GM20431 (cell line): ENCODE measurements around the gene MNS1.
"Not testable (repeated sequence)": the region's sequence is repeated elsewhere in the genome, so short reads cannot be mapped to it uniquely, and the experiment has no call there.

ENCODE experiments used
- in situ Hi-C: fragments of 300-500 bp; cut with MseI, MboI; formaldehyde crosslinking; loops from one replicate; pipeline ENCODE4 v1.15.0; 2020; ENCODE audit warnings: low sequenced_read_pairs; ENCODE audit not compliant: unreplicated experiment

MNS1 gene

GRCh38 chr15:56460071-56460470, 4.9 kb downstream of the MNS1 start:
- in situ Hi-C loops: no loop called here

DNA sequence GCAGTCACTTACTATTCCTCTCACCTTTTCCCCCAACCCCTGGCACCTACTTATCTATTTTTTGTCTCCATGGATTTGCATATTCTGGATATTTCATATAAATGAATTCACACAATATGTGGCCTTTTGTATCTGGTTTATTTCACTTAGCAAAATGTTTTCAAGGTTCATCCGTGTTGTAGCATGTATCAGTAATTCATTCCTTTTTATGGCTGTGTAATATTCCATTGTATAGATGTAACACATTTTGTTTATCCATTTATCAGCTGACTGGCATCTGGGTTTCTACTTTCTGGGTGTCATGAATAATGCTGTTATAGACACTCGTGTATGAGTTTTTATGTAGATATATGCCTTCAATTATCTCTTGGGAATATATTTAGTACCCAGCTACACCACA, 5.8 kb downstream of the MNS1 start:
- in situ Hi-C loops: no loop called here

GRCh38 chr15:56456229-56456628, 8.7 kb downstream of the MNS1 start:
- in situ Hi-C loops: no loop called here

DNA sequence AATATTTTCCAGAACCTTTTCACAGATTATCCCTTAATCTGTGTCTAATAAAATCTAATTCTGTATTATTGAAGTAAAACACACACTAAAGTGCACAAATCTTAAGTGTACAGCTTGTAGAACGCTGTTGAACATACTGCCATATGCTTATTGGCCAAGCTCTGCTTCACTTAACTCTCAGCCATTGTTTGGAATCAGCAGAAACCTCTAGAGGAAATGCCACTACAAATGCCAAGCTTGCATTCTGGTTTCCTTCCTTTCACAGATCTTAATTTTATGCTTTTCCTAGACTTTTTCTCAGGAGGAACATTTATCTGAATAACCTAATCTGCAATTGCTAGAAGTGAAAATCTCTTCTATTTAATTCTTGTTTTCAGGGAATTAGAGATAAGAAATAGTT, 10.1 kb downstream of the MNS1 start:
- in situ Hi-C loops: no loop called here

- in situ Hi-C loops: no loop called here
These were observed 19.2 kb downstream of the MNS1 start for GRCh38 chr15:56445746-56446145.

- in situ Hi-C loops: no loop called here
These were observed 22.6 kb downstream of the MNS1 start for GRCh38 chr15:56442354-56442753.

GRCh38 chr15:56440214-56440770, 24.6 kb downstream of the MNS1 start:
- in situ Hi-C loops: no loop called here

DNA sequence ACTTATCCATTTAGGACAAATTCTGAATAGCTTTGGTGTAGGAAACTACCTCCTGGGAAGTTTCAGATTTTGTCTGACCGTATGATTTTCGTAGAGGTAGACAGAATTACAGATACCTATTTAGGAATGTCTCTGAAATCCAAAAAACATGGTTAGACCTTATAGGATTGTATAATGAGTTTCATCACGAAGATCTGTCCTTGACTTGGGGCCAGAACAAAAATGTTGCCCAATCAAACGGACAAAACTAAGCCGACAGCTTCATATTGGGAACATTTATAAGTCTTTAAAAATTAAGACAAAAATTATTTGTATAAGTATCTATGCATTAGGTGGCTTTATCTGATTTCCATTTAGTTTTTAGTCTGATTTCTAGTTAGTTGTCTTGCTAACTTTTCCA, 32.6 kb downstream of the MNS1 start:
- in situ Hi-C loops: no loop called here

DNA sequence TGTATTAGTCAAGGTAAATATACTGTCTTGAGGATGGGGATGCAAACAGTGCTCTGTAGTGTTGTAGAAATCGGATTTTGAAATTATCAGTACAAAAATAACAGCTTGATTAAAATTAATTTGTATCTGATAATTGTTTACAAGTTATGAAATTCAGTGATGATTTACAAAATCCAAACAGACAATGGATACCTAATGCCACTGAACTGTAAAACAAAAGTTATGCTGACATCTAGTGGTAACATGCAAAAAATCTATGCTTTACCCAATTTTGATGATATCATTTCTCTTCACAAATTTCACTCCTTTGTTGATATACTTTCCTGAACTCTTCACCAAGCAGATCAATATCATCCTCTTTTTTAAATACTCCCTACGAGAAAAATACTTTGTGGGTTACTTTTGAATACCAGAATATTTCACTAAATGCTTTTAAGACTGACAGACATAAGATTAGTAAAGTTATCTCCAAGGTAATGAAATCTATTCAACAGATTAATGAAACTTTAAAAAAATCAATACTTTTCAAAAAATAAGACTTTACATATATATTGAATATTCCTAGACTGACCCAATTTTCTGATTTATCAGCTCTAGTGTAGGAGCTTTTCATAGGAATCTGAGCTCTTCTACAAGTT, 36.0 kb downstream of the MNS1 start:
- in situ Hi-C loops: loop anchor here (10.0 kb wide), 1 partner anchor 174 kb away; no protein-coding TSS in a partner anchor

DNA sequence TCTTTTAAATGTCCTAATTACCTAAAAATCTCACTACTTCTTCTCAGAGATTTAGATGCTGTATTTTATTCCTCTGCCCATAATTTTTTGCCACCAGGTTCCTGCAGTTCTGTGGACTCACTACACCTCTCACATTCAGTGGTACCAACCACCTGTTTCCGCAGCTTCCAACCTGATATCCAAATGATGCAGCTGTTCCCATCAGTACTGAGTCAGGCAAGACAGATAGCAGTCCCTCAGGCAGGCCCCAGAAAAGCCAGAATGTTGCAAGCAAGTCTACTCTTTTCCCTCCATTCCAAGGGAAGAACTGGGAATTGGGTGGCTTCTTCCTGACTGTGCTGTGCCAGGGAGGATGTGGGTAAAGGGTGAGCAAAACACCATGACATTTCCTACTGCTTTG, 39.0 kb downstream of the MNS1 start:
- in situ Hi-C loops: loop anchor here (10.0 kb wide), 1 partner anchor 171 kb away; no protein-coding TSS in a partner anchor

GRCh38 chr15:56425276-56425675, 39.7 kb downstream of the MNS1 start:
- in situ Hi-C loops: loop anchor here (10.0 kb wide), 1 partner anchor 170 kb away; no protein-coding TSS in a partner anchor

GRCh38 chr15:56413114-56413733, 51.7 kb downstream of the MNS1 start:
- in situ Hi-C loops: not testable (repeated sequence)

- in situ Hi-C loops: no loop called here
These were observed 53.7 kb downstream of the MNS1 start for GRCh38 chr15:56411122-56411749.

- in situ Hi-C loops: no loop called here
These were observed 54.2 kb downstream of the MNS1 start for GRCh38 chr15:56410721-56411120.

DNA sequence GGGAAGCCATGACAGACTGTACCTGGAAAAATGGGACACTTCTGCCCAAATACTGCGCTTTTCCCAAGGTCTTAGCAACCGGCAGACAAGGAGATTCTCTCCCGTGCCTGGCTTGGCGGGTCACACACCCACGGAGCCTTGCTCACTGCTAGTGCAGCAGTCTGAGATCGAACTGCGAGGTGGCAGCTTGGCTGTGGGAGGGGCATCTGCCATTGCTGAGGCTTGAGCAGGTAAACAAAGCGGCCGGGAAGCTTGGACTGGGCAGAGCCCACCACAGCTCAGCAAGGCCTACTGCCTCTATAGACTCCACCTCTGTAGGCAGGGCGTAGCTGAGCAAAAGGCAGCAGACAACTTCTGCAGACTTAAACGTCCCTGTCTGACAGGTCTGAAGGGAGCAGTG, 65.7 kb downstream of the MNS1 start:
- in situ Hi-C loops: not testable (repeated sequence)

- in situ Hi-C loops: not testable (repeated sequence)
These were observed 67.6 kb downstream of the MNS1 start for GRCh38 chr15:56397325-56397724.

GRCh38 chr15:56394909-56395308, 70.0 kb downstream of the MNS1 start:
- in situ Hi-C loops: no loop called here

DNA sequence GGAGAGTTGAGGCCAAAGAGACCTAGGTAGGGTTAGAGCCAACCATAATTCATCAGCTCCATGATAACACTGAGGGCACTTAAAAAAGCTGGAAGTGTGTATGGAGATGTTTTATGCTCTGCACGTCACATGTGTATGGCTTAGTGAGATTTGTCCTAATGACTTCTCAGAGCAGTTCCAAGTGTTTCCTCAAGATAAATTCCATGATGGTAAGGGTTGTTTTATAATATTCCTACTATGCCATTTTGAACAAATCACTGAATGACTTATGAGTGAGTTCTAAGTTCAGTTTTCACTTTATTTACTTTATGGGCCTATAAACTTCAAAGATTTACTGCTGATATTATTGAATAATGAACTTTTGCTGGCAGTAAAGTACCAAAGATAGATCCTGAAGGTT, 71.7 kb downstream of the MNS1 start:
- in situ Hi-C loops: no loop called here

DNA sequence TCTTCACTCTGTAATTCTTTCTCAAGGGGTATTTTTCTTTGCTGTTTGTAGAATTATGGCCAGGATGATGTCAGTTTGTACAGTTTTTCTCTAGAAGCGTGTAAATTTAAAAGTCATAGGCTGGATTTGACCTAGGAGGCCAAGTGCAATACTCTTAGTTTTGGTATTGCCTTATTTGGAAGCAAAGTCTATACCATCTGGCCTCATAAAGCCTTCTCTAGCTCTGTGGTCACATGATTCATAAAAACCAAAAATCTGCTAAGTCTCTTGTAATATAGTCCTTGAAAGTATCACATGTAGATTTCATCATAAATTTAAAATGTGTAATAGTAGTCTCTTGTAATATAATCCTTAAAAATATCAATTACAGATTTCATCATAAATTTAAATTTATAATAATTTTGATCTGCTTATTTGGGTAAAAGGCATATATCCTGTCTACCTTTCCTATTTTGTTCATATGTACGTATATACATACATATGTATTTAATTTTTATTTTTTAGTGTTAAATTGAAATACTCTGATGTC, 74.1 kb downstream of the MNS1 start:
- in situ Hi-C loops: no loop called here

GRCh38 chr15:56385908-56386307, 79.0 kb downstream of the MNS1 start:
- in situ Hi-C loops: no loop called here

DNA sequence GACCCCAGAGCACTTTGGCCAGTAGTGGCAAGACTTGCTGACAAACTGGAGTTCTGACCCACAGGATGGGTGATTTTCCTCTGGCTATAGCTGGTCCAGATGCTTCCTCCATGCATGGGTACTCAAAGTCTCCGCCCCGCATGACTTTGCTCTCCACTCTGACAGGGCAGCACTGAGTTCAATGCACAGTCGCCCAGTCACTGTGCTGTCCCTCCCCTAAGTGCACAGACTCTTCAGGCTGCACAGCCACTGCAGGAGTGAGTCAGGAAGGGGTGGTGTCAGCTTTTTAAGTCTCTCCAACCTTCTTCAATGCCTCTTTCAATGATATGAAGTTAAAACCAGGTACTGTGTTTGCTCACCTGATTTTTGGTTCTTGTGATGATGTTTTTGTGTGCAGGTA, 81.9 kb downstream of the MNS1 start:
- in situ Hi-C loops: no loop called here
